SK-N-SH (cell line): ENCODE measurements around the gene PLIN5. TPM values are rescaled to one million over a fixed set of nuclear protein-coding genes. Genes with fewer than 3 reads are reported as not detected.

Experiments used
- CTCF ChIA-PET: fragments of 300-600, 350-600 bp; formaldehyde crosslinking; extraction: SDS; loops from one replicate; lab custom pipeline; 2021; lab: Yijun Ruan, JAX
- POLR2A ChIA-PET: fragments of 350-600 bp; sonication (Branson Sonifier 250); formaldehyde crosslinking; extraction: SDS; loops from one replicate; lab custom pipeline; 2020; ENCODE audit warnings: antibody characterized with exemption, inconsistent platforms; lab: Yijun Ruan, JAX
- DNase-seq: peaks from one replicate; pipeline ENCODE4 v3.0.0; 2012
- H2AFZ ChIP-seq: fragments of 200-600 bp; sonication (generic); 2 replicates; pipeline ENCODE4 v1.8.1; 2016; ENCODE audit warnings: antibody characterized with exemption, mild to moderate bottlenecking, low read depth
- H3F3A ChIP-seq: fragments of 200-600 bp; sonication (generic); replicated peaks from 2 replicates; pipeline ENCODE3; 2016; ENCODE audit warnings: antibody characterized with exemption, mild to moderate bottlenecking; ENCODE audit not compliant: insufficient read depth
- H3K27ac ChIP-seq, 2 experiments: fragments of 200-500 bp in 1 of 2; fragments of 200-600 bp in 1 of 2; sonication (Bioruptor generic) in 1 of 2; sonication (generic), shearing (Covaris generic) in 1 of 2; 2 replicates each; pipeline versions ENCODE4 v1.5.1 to v1.6.1; 2014 to 2016; ENCODE audit warnings: low read depth in 2 of 2, inconsistent platforms in 1 of 2, low read length in 1 of 2, mild to moderate bottlenecking in 1 of 2, mixed read lengths in 1 of 2
- H3K27me3 ChIP-seq: fragments of 200-600 bp; sonication (generic), shearing (Covaris generic); 2 replicates; pipeline ENCODE4 v1.6.1; 2016; ENCODE audit warnings: mixed run types; ENCODE audit not compliant: insufficient read depth
- H3K36me3 ChIP-seq, 2 experiments: fragments of 200-500 bp in 1 of 2; fragments of 200-600 bp in 1 of 2; sonication (Bioruptor generic) in 1 of 2; sonication (generic) in 1 of 2; replicated peaks in 1 of 2; 2 replicates each; pipeline versions ENCODE3 to v1.5.1; 2014 to 2016; ENCODE audit warnings: low read length in 1 of 2, mild to moderate bottlenecking in 1 of 2; ENCODE audit not compliant: insufficient read depth in 2 of 2, control insufficient read depth in 1 of 2
- H3K4me1 ChIP-seq, 2 experiments: fragments of 200-500 bp in 1 of 2; fragments of 200-600 bp in 1 of 2; sonication (Bioruptor generic) in 1 of 2; sonication (generic), shearing (Covaris generic) in 1 of 2; 2 replicates each; pipeline versions ENCODE4 v1.5.1 to v1.6.1; 2014 to 2016; ENCODE audit warnings: low read depth in 1 of 2, low read length in 1 of 2, mixed run types in 1 of 2; ENCODE audit not compliant: insufficient read depth in 2 of 2, control insufficient read depth in 1 of 2
- H3K4me2 ChIP-seq: fragments of 200-600 bp; sonication (generic), shearing (Covaris generic); 2 replicates; pipeline ENCODE4 v1.6.1; 2017; ENCODE audit warnings: mixed run types
- H3K4me3 ChIP-seq, 2 experiments: fragments of 200-500 bp in 1 of 2; fragments of 200-600 bp in 1 of 2; sonication (Bioruptor generic) in 1 of 2; sonication (generic), shearing (Covaris generic) in 1 of 2; 2 replicates each; pipeline versions ENCODE4 v1.5.1 to v1.8.1; 2014 to 2016; ENCODE audit warnings: low read depth in 2 of 2, inconsistent platforms in 1 of 2, low read length in 1 of 2, mild to moderate bottlenecking in 1 of 2, mixed read lengths in 1 of 2, moderate library complexity in 1 of 2
- H3K79me2 ChIP-seq: fragments of 200-600 bp; sonication (generic); 2 replicates; pipeline ENCODE4 v1.8.1; 2017; ENCODE audit warnings: mild to moderate bottlenecking; ENCODE audit not compliant: insufficient read depth
- H3K9ac ChIP-seq: fragments of 200-600 bp; sonication (generic); 2 replicates; pipeline ENCODE4 v1.6.1; 2017; ENCODE audit warnings: mixed run types
- H3K9me2 ChIP-seq: fragments of 200-600 bp; sonication (generic); 2 replicates; pipeline ENCODE4 v1.6.1; 2017; ENCODE audit warnings: mixed run types
- H3K9me3 ChIP-seq: fragments of 200-600 bp; sonication (generic); 2 replicates; pipeline ENCODE4 v1.6.1; 2017; ENCODE audit warnings: mixed run types, mild to moderate bottlenecking, moderate library complexity
- H4K20me1 ChIP-seq: fragments of 200-600 bp; sonication (generic); 2 replicates; pipeline ENCODE4 v1.6.1; 2017; ENCODE audit warnings: mild to moderate bottlenecking, mixed run types; ENCODE audit not compliant: insufficient read depth
- EZH2phosphoT487 ChIP-seq: fragments of 200-600 bp; sonication (generic); IDR thresholded peaks from 2 replicates; pipeline ENCODE4 v1.6.1; 2017; ENCODE audit warnings: low read depth, mixed run types, mild to moderate bottlenecking, antibody characterized with exemption, moderate library complexity, borderline replicate concordance
- FOXJ3 ChIP-seq: sonication (generic); formaldehyde crosslinking; IDR thresholded peaks from 2 replicates; pipeline ENCODE4 v1.5.1; 2020; ENCODE audit warnings: mild to moderate bottlenecking, missing genetic modification reagents
- FOXM1 ChIP-seq: IDR thresholded peaks from 2 replicates; pipeline ENCODE4 v1.4.0; 2012; ENCODE audit warnings: low read depth, mild to moderate bottlenecking
- GATA2 ChIP-seq: sonication (generic); formaldehyde crosslinking; IDR thresholded peaks from 2 replicates; pipeline ENCODE4 v1.5.0; 2020; ENCODE audit warnings: mild to moderate bottlenecking, missing genetic modification reagents
- JUND ChIP-seq: IDR thresholded peaks from 2 replicates; pipeline ENCODE4 v1.4.0; 2012
- MXI1 ChIP-seq: IDR thresholded peaks from 2 replicates; pipeline ENCODE4 v1.6.1; 2012; ENCODE audit warnings: mild to moderate bottlenecking, low read depth, low read length, improper control_type of control experiment
- NFIC ChIP-seq: IDR thresholded peaks from 2 replicates; pipeline ENCODE4 v1.4.0; 2012; ENCODE audit warnings: borderline replicate concordance
- POLR2AphosphoS5 ChIP-seq: IDR thresholded peaks from 2 replicates; pipeline ENCODE4 v1.6.1; 2012; ENCODE audit warnings: low read depth, low read length
- RAD21 ChIP-seq: IDR thresholded peaks from 2 replicates; pipeline ENCODE4 v1.6.1; 2012; ENCODE audit warnings: mild to moderate bottlenecking, low read length
- RFX5 ChIP-seq: IDR thresholded peaks from 2 replicates; pipeline ENCODE4 v1.6.1; 2012; ENCODE audit warnings: mild to moderate bottlenecking, improper control_type of control experiment, low read length
- SIN3A ChIP-seq: IDR thresholded peaks from 2 replicates; pipeline ENCODE4 v1.6.1; 2012; ENCODE audit warnings: low read depth, mild to moderate bottlenecking, low read length, moderate library complexity, borderline replicate concordance
- SMC3 ChIP-seq: IDR thresholded peaks from 2 replicates; pipeline ENCODE4 v1.6.1; 2012; ENCODE audit warnings: low read depth, low read length, improper control_type of control experiment
- TAF1 ChIP-seq: IDR thresholded peaks from 2 replicates; pipeline ENCODE4 v1.6.1; 2012; ENCODE audit warnings: low read depth, mild to moderate bottlenecking, low read length, moderate library complexity, borderline replicate concordance
- YY1 ChIP-seq: IDR thresholded peaks from 2 replicates; pipeline ENCODE4 v1.4.0; 2012; ENCODE audit warnings: low read depth, mild to moderate bottlenecking
- WGBS: methylation state at CpG from one replicate; pipeline ENCODE4 v1.1.6; 2017; ENCODE audit warnings: low lambda C conversion rate; 5-methylcytosine and 5-hydroxymethylcytosine counted together
- polyA plus RNA-seq, 3 experiments: library from polyadenylated mRNA; depleted of rRNA; stranded (reverse); fragments of >200 nt; gene quantifications; 2 replicates each; pipeline ENCODE4 v1.2.3, GENCODE V29; 2012
- TF ChIP-seq, protein P1 (sequence below): fragments of 200-600 bp; sonication (generic); IDR thresholded peaks from 2 replicates; pipeline ENCODE4 v1.6.1; 2017; ENCODE audit warnings: antibody characterized with exemption, mild to moderate bottlenecking, moderate library complexity
- TF ChIP-seq, protein P2 (sequence below): IDR thresholded peaks from 2 replicates; pipeline ENCODE4 v1.6.1; 2012; ENCODE audit warnings: mild to moderate bottlenecking, low read depth, low read length, moderate library complexity
- TF ChIP-seq, protein P3 (sequence below): IDR thresholded peaks from 2 replicates; pipeline ENCODE4; 2012

Gene PLIN5
- polyA plus RNA-seq, 1 of the 3 experiments (the other 2 are of a cell fraction), result 0.59 TPM

DNA sequence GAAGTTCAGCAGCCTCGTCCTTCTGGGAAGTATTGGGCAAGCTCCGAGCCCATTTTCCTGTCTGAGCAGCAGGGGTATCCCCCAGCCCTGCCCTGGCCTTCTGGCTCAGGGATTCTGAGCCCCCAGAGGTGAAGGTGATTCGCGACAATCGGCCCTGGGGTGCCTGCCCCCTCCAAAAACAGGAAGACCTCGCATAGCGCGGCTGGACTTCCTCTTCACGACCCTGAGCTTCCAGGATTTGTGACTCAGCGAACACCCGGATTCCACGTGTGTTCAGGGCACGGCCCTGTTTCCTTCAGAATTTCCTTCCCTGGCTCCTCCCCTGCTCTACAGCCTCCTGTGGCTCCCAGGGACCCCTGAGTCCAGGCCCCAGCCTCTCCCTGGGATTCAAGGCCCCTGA is 24.5 kb upstream of the PLIN5 start, which contains the start of gene SEMA6B:
Gene SEMA6B, minus strand, starts transcription at position 116 of the 400 bp plus-strand sequence. CDS start 1,227 bp downstream, outside the sequence.
- CTCF ChIA-PET, result interaction anchor here (0.8 to 3.3 kb wide), 12 partner anchors 11 to 78 kb away, joined by 3 to 24 read pairs (median 6); partner anchors contain the start of gene PLIN5
- H3K27ac ChIP-seq, result no peak within 1 kb of the TSS
- H3K4me3 ChIP-seq, result peak within 1 kb of the TSS in 1 of 2 experiments; percentile 43; a peak in 1 of 4 replicates

GRCh38 chr19:4557971-4558941 is 23.2 kb upstream of the PLIN5 start:
- Histone ChIP-seq H3K27ac (no peak overlapping the region), H3K4me3 (peak overlapping the region in 1 of 2 experiments; percentile 43; a peak in 1 of 4 replicates), H3K9me2 (no peaks in the 10 kb centered on the region), H3F3A (peaks cover 14% of the 10 kb centered on the region), H2AFZ (no peak overlapping the region), H3K9ac (no peak overlapping the region), H3K27me3 (no peaks in the 10 kb centered on the region), H3K4me1 (peaks cover 0 to 8% of the 10 kb centered on the region in 2 experiments; a peak in 1 of 4 replicates), H3K4me2 (peak overlapping the region; percentile 60; the same call in 1 of the 2 replicates), H3K36me3 (no peaks in the 10 kb centered on the region), H3K79me2 (no peaks in the 10 kb centered on the region), H4K20me1 (no peaks in the 10 kb centered on the region), H3K9me3 (no peaks in the 10 kb centered on the region)
- peak; percentile 83 for DNase-seq
- WGBS, result 7% methylated on average over 31 of the region's 44 CpGs
- ChIA-PET CTCF (interaction anchor here (0.6 to 3.9 kb wide), 21 partner anchors 9 to 452 kb away, joined by 3 to 25 read pairs (median 5); partner anchors contain the start of gene PLIN5), POLR2A (no interaction called here)
- TF ChIP-seq TAF1 (no peak), SIN3A (no peak), SMC3 (peak; percentile 47), FOXJ3 (no peak), RAD21 (peak; percentile 57), FOXM1 (no peak), YY1 (no peak), RFX5 (no peak)
- TF ChIP-seq, protein P1, sequence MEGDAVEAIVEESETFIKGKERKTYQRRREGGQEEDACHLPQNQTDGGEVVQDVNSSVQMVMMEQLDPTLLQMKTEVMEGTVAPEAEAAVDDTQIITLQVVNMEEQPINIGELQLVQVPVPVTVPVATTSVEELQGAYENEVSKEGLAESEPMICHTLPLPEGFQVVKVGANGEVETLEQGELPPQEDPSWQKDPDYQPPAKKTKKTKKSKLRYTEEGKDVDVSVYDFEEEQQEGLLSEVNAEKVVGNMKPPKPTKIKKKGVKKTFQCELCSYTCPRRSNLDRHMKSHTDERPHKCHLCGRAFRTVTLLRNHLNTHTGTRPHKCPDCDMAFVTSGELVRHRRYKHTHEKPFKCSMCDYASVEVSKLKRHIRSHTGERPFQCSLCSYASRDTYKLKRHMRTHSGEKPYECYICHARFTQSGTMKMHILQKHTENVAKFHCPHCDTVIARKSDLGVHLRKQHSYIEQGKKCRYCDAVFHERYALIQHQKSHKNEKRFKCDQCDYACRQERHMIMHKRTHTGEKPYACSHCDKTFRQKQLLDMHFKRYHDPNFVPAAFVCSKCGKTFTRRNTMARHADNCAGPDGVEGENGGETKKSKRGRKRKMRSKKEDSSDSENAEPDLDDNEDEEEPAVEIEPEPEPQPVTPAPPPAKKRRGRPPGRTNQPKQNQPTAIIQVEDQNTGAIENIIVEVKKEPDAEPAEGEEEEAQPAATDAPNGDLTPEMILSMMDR, result peak; percentile 88
- TF ChIP-seq, protein P2, sequence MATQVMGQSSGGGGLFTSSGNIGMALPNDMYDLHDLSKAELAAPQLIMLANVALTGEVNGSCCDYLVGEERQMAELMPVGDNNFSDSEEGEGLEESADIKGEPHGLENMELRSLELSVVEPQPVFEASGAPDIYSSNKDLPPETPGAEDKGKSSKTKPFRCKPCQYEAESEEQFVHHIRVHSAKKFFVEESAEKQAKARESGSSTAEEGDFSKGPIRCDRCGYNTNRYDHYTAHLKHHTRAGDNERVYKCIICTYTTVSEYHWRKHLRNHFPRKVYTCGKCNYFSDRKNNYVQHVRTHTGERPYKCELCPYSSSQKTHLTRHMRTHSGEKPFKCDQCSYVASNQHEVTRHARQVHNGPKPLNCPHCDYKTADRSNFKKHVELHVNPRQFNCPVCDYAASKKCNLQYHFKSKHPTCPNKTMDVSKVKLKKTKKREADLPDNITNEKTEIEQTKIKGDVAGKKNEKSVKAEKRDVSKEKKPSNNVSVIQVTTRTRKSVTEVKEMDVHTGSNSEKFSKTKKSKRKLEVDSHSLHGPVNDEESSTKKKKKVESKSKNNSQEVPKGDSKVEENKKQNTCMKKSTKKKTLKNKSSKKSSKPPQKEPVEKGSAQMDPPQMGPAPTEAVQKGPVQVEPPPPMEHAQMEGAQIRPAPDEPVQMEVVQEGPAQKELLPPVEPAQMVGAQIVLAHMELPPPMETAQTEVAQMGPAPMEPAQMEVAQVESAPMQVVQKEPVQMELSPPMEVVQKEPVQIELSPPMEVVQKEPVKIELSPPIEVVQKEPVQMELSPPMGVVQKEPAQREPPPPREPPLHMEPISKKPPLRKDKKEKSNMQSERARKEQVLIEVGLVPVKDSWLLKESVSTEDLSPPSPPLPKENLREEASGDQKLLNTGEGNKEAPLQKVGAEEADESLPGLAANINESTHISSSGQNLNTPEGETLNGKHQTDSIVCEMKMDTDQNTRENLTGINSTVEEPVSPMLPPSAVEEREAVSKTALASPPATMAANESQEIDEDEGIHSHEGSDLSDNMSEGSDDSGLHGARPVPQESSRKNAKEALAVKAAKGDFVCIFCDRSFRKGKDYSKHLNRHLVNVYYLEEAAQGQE, result no peak

More for the DNA sequence above, 24.5 kb upstream of the PLIN5 start, which contains the start of gene SEMA6B:
- peaks cover 14% of the 10 kb centered on the region for H3F3A ChIP-seq
- no peak for DNase-seq
- H3K79me2 ChIP-seq, result no peaks in the 10 kb centered on the region
- H3K4me2 ChIP-seq, result no peak within 1 kb of the TSS
- no peak within 1 kb of the TSS for H2AFZ ChIP-seq
- H3K27me3 ChIP-seq, result no peaks in the 10 kb centered on the region
- whole genome bisulfite sequencing, result 79% methylated on average over 11 of the region's 13 CpGs
- no peaks in the 10 kb centered on the region for H3K9me3 ChIP-seq
- TF ChIP-seq FOXJ3, result no peak
- TF ChIP-seq, protein P3, sequence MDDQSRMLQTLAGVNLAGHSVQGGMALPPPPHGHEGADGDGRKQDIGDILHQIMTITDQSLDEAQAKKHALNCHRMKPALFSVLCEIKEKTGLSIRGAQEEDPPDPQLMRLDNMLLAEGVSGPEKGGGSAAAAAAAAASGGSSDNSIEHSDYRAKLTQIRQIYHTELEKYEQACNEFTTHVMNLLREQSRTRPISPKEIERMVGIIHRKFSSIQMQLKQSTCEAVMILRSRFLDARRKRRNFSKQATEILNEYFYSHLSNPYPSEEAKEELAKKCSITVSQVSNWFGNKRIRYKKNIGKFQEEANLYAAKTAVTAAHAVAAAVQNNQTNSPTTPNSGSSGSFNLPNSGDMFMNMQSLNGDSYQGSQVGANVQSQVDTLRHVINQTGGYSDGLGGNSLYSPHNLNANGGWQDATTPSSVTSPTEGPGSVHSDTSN, result no peak
- no peak for TF ChIP-seq YY1
- TF ChIP-seq MXI1, result no peak
- no peak for TF ChIP-seq POLR2AphosphoS5
- no peak for TF ChIP-seq EZH2phosphoT487
- no peak for TF ChIP-seq NFIC
- TF ChIP-seq SIN3A, result no peak
- TF ChIP-seq JUND, result no peak
- TF ChIP-seq GATA2 (CRISPR knock-in tag), result no peak
- POLR2A ChIA-PET, result no interaction called here
- H3K36me3 ChIP-seq, result no peaks in the 10 kb centered on the region
- peaks cover 0 to 8% of the 10 kb centered on the region in 2 experiments; a peak in 1 of 4 replicates for H3K4me1 ChIP-seq
- H3K9me2 ChIP-seq, result no peaks in the 10 kb centered on the region
- no peak within 1 kb of the TSS for H3K9ac ChIP-seq
- no peaks in the 10 kb centered on the region for H4K20me1 ChIP-seq
